Esophagus muscularis mucosa (tissue), 4 donors: ENCODE results near the gene ACAP3.

Experiments
- CTCF ChIP-seq, 3 experiments: fragments of 200-600 bp in 2 of 3; fragments of 450-650 bp in 1 of 3; sonication (generic) in 2 of 3; IDR thresholded peaks; one replicate each; pipeline ENCODE4 v1.5.1; 2017 to 2019; ENCODE audit warnings: antibody characterized with exemption in 3 of 3, mild to moderate bottlenecking in 2 of 3, moderate library complexity in 1 of 3
- EP300 ChIP-seq: sonication (generic); formaldehyde crosslinking; IDR thresholded peaks from one replicate; pipeline ENCODE4 v1.6.1; 2017; ENCODE audit warnings: antibody characterized with exemption
- POLR2A ChIP-seq: fragments of 450-650 bp; IDR thresholded peaks from one replicate; pipeline ENCODE4 v1.6.1; 2017; ENCODE audit warnings: antibody characterized with exemption, moderate library complexity, mild to moderate bottlenecking, low read depth
- POLR2AphosphoS5 ChIP-seq, 2 donors: sonication (generic); formaldehyde crosslinking; IDR thresholded peaks; one replicate each; pipeline ENCODE4 v1.6.1; 2017; ENCODE audit warnings: antibody characterized with exemption in 2 of 2

- TF ChIP-seq POLR2AphosphoS5 (IDR thresholded peaks at IDR 0.05) (peak; percentile 4 to 22), POLR2A (no peak), CTCF (IDR thresholded peaks at IDR 0.05) (peak; percentile 49 to 65 (median 54)), EP300 (no peak)
Measured at GRCh38 chr1:1349256-1350012, 41.7 kb upstream of the ACAP3 start, which contains the start of gene DVL1.
